Ascending aorta (tissue), 2 donors: ENCODE measurements around the gene FGD3. TPM values are rescaled to one million over a fixed set of nuclear protein-coding genes. Genes with fewer than 3 reads are reported as not detected.

Experiments
- DNase-seq, 2 donors: peaks; one replicate each; pipeline ENCODE4 v3.0.0-alpha.2; 2019; ENCODE audit warnings: low spot score in 2 of 2
- H3K27ac ChIP-seq, 2 donors: fragments of 200-600 bp; sonication (generic); one replicate each; pipeline ENCODE4 v1.5.1; 2016 to 2017; ENCODE audit warnings: mild to moderate bottlenecking in 1 of 2
- H3K27me3 ChIP-seq: fragments of 200-600 bp; sonication (generic); one replicate; pipeline ENCODE4 v1.5.1; 2017
- H3K36me3 ChIP-seq, 2 donors: fragments of 200-600 bp; sonication (generic); one replicate each; pipeline ENCODE4 v1.5.1; 2016
- H3K4me1 ChIP-seq, 2 donors: fragments of 200-600 bp; sonication (generic); one replicate each; pipeline ENCODE4 v1.5.1; 2016 to 2017; ENCODE audit warnings: mild to moderate bottlenecking in 1 of 2
- H3K4me3 ChIP-seq, 2 donors: fragments of 200-600 bp; sonication (generic); one replicate each; pipeline ENCODE4 v1.5.1; 2016 to 2017; ENCODE audit warnings: mild to moderate bottlenecking in 1 of 2
- H3K9me3 ChIP-seq, 2 donors: fragments of 200-600 bp; sonication (generic); one replicate each; pipeline ENCODE4 v1.5.1; 2016
- CTCF ChIP-seq, 3 experiments: fragments of 200-600 bp in 2 of 3; fragments of 450-650 bp in 1 of 3; sonication (generic) in 2 of 3; IDR thresholded peaks; one replicate each; pipeline ENCODE4 v1.5.1; 2016 to 2019; ENCODE audit warnings: antibody characterized with exemption in 3 of 3, mild to moderate bottlenecking in 1 of 3, moderate library complexity in 1 of 3
- intact Hi-C: fragments of 100-400 bp; cut with DNase I; formaldehyde crosslinking; loops from one replicate; pipeline ENCODE4 v1.15.1; 2023
- total RNA-seq: library from RNA; depleted of rRNA; stranded (reverse); fragments of >200 nt; gene quantifications from one replicate; pipeline ENCODE4 v1.1.0, GENCODE V29; 2016

Gene FGD3
- total RNA-seq, 1 donor from 2014 or later = 20.8 TPM

DNA sequence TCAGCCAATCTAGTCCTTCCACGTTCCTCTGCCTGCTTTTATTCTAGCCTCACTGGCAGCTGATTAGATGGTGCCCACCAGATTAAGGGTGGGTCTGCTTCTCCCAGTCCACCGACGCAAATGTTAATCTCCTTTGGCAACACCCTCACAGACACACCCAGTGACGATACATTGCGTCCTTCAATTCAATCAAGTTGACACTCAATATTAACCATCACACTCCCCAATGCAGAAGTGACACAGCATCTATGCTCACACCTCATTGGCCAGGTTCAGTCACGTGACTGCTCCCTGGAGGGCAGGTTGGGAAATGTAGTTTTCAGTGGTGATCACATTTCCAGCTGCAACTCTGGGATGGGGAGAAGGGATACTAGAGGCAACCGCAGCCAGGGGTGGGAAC, 124.1 kb downstream of the FGD3 start:
- no peak for DNase-seq
- no peaks in the 10 kb centered on the region for H3K27me3 ChIP-seq
- no peaks in the 10 kb centered on the region for H3K9me3 ChIP-seq
- H3K27ac ChIP-seq = peak overlapping the region; percentile 2 to 58
- H3K4me1 ChIP-seq = peaks cover 9 to 20% of the 10 kb centered on the region in 2 donors
- intact Hi-C loops = no loop called here
- H3K36me3 ChIP-seq = no peaks in the 10 kb centered on the region
- no peak for TF ChIP-seq CTCF (IDR thresholded peaks at IDR 0.05)
- no peak overlapping the region for H3K4me3 ChIP-seq

DNA sequence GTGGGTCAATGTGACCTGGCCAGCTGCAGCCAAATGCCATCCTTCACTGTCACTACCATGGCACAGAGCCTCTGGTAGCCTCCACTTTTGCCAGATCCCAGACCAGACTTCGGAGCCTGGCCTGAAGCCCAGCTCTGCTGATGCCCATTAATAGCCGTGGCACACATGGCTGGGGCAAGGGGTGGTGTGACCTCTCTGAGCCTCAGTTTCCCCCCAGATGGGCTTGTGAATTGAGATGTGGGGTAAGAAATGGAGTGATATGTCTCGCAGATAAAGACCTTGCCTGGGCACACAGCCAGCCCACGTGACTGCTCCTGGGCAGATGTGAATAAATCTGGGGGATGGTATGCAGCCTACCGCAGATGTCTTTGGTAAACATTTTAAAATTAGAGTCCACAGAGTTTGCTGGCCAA, 125.1 kb downstream of the FGD3 start:
- H3K4me1 ChIP-seq = peaks cover 9 to 20% of the 10 kb centered on the region in 2 donors
- no peaks in the 10 kb centered on the region for H3K9me3 ChIP-seq
- no peaks in the 10 kb centered on the region for H3K27me3 ChIP-seq
- DNase-seq = no peak
- peak overlapping the region; percentile 58 to 59 for H3K27ac ChIP-seq
- no peaks in the 10 kb centered on the region for H3K36me3 ChIP-seq
- intact Hi-C loops = loop anchor here (2.0 kb wide), 1 partner anchor 20 kb away; no protein-coding TSS in a partner anchor
- no peak for TF ChIP-seq CTCF (IDR thresholded peaks at IDR 0.05)
- no peak overlapping the region for H3K4me3 ChIP-seq

- no peak for TF ChIP-seq CTCF (IDR thresholded peaks at IDR 0.05)
- Histone ChIP-seq H3K4me3 (no peak overlapping the region), H3K9me3 (no peaks in the 10 kb centered on the region), H3K4me1 (peaks cover 9 to 20% of the 10 kb centered on the region in 2 donors), H3K27ac (no peak overlapping the region), H3K36me3 (peaks cover 0 to 11% of the 10 kb centered on the region in 2 donors), H3K27me3 (no peaks in the 10 kb centered on the region)
- DNase-seq = no peak
- intact Hi-C loops = no loop called here
These were observed 128.9 kb downstream of the FGD3 start for GRCh38 chr9:93076101-93076791.

DNA sequence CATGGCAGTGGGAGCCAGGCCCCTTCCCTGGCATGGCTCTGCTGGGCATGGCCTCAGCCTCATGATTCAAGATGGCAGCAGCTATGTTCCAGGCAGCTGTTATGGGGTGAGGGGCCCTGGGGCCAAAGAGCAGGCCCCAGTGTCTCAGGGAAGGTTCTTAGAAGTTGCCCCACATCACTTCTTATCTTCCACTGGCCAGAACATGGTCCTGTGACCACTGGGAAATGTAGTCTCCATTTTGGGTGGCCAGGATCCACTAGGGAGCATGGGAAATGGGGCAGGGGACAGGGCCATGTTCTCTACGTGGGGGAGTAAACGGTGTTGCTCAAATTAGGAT, 129.4 kb downstream of the FGD3 start:
- intact Hi-C loops = no loop called here
- TF ChIP-seq CTCF (IDR thresholded peaks at IDR 0.05) = no peak
- no peaks in the 10 kb centered on the region for H3K27me3 ChIP-seq
- peaks cover 0 to 11% of the 10 kb centered on the region in 2 donors for H3K36me3 ChIP-seq
- DNase-seq = no peak
- no peak overlapping the region for H3K27ac ChIP-seq
- H3K4me1 ChIP-seq = peaks cover 9 to 15% of the 10 kb centered on the region in 2 donors
- H3K9me3 ChIP-seq = no peaks in the 10 kb centered on the region
- no peak overlapping the region for H3K4me3 ChIP-seq

- peaks cover 0 to 11% of the 10 kb centered on the region in 2 donors for H3K36me3 ChIP-seq
- H3K27ac ChIP-seq = no peak overlapping the region
- no peak for DNase-seq
- intact Hi-C loops = no loop called here
- no peak for TF ChIP-seq CTCF (IDR thresholded peaks at IDR 0.05)
- H3K9me3 ChIP-seq = no peaks in the 10 kb centered on the region
- no peaks in the 10 kb centered on the region for H3K27me3 ChIP-seq
- no peak overlapping the region for H3K4me3 ChIP-seq
- H3K4me1 ChIP-seq = peaks cover 5 to 9% of the 10 kb centered on the region in 2 donors
These were observed 130.0 kb downstream of the FGD3 start for GRCh38 chr9:93077367-93077766.
